HG03457 (cell line): ENCODE measurements around the gene ZNF831.

ENCODE experiments used
- ATAC-seq: cut with Tn5 transposase; IDR thresholded peaks from one replicate; pipeline ENCODE4 v1.9.1; 2021; ENCODE audit warnings: moderate number of reproducible peaks; ENCODE audit not compliant: unreplicated experiment

The ZNF831 gene

DNA sequence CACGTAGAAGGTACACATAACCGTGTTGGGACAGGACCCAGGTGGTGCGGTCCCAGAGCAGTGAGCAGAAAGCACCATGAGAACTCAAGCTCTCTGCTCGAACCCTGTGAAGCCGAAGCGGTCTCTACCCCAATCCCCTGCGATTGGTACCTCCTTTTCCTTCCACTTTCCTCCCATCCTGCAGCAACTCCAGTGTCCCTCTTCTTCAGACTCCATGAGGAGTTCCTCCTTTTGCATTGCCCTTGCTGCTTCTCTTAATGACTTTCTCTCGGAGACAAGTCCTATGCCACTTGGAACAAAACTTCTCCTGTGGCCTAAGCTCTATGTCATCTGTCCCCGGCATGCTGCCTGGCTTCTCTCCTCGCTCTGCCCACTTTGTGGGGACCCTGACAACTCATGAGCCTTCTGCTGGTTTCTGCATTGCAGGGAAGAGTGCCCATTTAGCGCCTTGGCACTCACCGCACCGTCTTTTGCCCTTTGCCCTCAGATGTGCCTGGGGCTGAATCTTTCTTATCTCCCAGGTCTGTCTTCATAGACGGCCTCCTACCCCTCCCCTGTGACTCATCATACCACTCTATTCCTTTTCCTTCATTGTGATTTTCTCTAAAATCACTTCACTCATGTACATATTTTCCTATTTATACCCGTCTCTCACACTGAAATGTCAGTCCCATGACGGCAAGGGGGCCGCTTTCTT is 9.2 kb upstream of the ZNF831 start:
- no peak for ATAC-seq

DNA sequence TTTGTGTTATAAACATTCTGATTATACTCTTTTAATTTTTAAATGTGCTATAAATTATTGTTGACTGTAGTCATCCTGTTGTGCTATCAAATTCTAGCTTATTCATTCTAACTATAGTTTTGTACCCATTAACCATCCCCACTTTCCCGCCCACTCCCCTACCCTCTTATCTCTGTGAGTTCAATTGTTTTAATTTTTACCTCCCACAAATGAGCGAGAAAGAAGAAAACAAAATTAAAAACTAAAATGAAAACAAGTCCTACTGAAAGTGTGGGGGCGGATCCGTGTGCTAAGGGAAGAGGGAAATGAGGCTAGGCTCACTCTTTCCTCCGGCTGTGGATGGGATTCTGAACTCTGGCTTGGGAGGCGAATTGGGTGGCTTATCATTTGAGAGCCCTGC is 6.6 kb upstream of the ZNF831 start:
- no peak for ATAC-seq

DNA sequence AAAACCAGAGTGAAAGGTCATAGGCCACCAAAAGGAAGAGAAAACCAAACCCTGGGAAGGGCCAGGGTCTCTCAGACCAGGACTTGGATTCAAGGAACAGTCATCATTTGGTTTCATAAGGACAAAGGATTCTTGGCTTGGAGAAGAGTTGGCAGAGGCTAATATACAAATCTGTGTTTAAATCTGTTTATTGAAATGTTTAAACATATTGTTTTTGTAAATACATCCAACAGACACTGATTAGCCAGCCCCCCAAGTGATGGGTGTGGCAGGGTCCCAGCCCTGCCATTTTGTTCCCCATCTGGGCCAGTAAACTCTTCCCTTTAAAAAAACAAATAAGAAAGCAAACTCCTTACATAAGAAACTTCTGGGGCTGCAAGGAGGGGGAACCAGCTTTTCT is 6.1 kb upstream of the ZNF831 start:
- ATAC-seq, result no peak

DNA sequence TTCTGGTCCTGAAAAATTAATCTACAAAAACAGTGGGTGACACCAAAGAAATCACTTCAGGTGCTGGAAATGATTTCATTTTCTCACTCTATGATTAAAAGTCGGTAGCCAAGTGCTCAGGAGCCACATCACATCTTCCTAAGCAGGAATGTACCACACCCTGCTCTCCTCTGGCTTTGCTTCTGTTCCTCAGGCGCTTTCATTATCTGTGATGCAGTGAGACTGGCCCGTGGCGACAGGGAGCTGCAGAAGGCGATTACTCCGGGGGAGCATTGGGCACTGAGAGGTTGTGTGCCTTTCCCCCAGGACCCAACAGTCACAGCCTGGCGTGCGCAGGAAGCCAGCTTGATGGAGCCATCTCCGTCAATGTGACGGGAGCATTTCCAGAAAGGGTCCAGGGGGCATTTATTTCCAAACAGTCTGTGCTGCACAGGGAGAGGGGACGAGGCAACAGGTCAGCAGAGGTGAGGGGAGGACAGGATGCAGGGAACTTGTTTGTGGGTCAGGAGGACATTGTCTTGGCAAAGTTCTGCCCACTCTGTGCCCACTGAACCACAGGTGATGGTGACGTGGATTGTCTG is 5.6 kb upstream of the ZNF831 start:
- no peak for ATAC-seq

DNA sequence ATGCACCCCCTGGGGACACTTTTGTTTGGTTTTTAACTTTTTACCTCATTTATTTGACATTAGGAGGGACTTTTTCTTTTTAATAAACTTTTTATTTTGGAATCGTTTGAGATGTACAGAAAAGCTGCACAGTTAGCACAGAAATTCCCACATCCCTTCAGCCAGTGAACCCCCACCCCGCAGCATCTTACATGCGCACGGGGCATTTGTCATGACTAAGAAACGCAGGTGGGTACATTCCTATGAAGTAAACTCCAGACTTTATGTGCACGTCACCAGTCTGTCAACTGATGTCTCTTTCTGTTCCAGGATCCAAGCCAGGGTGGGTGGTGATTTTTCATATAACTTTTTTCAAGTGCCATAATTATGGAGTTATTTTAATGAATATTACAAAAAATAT is 4.9 kb upstream of the ZNF831 start:
- ATAC-seq, result no peak

DNA sequence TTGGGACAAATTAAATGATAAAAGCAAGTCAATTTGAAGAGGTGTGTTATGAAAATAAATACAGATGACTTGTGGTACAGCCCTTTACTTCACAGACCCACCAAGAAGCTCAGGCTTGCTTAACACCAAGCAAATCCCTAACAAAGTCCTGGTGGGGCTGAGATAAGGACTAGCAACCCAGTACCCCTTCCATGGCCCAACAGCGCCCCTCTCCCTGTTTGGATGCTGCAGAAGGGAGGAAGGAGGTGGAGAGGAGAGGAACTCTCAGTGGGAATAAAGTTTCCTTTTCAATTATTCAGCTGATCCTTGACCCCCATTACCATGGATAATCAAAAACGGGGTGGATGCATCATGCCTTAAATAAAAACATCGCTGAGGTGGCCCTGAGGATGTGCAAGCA is 4.5 kb upstream of the ZNF831 start:
- no peak for ATAC-seq

DNA sequence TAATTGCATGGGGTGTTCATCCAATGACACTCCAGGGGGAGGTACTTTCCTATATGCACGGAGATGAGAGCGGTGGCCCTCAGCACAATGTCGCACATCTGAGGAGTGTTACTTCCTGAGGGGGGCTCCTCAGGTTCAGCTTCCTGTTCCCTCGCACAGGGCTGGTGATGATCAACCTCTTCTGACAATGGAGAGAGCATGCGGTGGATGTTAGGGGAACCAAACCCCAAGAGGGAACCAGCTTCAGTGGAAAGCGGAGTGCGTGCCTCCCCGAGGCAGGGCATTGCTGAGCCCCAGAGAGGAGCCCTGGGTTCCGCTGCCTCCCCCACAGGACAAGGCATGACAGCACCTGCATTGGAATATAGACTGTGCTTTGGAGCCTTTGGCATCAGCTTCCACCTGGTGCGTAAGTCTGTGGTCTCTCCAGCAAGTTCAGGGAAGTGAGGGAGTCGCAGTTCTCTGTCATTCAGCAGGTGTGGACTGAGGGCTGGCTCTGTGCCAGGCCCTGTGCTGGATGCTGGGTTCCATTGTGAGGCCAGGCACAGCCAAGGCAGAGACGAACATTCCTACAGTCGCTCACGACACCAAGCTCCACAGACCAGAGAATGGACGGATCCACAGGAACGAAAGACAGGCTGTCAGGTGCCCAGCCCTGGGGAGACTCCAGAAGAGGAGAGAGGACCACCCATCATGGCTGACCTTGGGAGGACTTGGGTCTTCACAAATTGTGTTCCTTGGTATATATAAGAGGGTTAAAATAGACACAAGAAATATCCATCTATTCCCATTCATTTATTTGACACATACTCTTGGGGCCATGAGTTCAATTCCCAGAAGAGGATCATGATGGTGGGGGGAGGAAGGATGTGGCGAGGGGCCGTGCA is 3.9 kb upstream of the ZNF831 start:
- no peak for ATAC-seq

DNA sequence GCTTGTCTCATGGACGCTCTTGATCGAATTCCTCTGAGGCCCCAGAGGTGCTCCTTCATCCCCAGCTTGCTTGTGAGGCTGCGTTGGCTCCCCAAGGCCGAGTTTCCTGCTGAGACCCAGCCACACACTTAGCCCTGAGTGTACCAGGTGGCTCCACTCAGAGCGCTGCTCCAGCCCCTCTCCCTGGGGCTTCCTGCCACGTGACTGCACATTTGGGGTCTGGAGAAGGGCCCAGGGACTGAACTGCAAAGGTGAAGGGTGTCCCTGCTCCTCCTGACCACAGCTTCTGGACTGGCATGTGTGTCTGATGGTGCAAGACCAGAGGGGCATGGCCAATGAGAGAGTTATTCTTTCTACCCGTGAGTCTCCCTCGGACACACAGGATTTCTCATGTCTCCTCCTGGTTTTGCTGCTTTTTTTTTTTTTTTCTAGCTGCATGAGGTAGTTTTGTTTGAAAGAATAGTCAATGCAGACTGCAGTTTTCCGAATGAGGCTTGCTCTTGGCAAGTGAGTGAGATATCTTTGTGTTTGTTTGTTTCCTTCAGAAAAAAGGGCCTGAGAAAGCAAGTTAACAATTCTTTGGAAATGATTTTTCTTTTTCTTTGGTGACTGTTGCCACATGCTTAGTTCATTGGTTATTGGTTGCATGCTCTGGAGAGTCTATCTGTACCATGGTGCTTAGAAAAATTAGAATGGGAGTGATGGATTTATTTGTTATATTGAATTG is 3.1 kb upstream of the ZNF831 start:
- ATAC-seq, result no peak

DNA sequence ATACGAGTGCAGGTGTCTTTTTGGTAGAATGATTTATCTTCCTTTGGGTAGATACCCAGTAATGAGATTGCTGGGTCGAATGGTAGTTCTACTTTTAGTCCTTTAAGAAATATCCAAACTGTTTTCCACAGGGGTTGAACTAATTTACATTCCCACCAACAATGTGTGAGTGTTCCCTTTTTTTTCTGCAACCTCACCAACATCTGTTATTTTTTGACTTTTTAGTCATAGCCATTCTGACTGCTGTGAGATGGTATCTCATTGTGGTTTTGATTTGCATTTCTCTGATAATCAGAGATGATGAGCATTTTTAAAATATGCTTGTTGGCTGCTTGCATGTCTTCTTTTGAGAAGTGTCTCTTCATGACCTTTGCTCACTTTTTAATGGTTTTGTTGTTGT is 1.9 kb upstream of the ZNF831 start:
- no peak for ATAC-seq

DNA sequence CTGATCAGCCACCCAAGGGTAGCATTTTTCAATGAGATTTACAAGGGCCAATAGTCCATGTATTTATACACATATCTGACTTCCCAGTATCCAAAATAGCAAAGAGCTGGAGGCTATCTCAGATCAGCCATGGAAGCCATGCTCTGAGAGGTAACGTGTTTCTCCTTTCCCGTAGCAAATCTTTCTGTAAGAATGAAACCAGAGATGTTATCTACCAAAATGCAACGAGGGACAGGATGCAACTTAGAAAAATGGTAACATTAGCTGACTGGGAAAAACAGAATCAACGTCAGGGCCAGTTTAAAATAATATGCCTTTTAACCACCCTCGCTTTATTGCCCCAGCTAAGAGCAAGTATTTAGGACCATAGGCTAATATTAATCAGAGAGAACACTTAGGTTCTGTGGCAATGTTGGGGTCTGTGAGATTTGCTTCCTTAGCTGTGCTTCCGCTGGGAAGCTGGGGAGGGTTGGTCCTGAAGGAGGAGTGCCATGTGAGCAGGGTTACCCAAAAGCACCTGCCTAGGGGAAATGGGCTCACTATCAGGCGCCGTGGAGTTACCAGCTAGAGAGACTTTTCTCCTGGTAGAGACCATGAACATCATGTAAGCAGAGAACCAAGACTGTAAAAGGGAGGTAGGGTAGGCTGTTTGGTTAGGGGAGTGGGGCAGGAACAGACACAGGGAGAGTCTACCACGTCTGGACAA is 1.2 kb downstream of the ZNF831 start:
- ATAC-seq, result no peak

DNA sequence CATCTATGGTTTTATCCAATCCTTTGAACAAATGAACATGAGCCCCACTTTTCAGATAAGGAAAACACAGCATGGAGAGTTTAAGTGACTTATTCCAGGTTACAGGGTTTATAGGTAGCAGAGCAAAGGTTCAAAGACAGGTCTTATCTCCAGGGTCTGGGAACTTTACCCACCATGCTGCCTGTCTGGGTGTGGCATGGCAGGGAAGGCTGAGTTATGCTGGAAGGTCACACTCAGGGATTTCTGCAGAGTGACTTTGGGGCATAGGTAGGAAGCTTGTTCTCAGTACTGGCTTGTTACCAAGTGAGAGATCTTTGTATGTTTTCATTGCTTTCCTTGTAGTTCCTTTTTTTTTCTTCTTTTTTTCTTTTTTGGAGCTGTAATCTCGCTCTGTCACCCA is 1.8 kb downstream of the ZNF831 start:
- ATAC-seq, result no peak

DNA sequence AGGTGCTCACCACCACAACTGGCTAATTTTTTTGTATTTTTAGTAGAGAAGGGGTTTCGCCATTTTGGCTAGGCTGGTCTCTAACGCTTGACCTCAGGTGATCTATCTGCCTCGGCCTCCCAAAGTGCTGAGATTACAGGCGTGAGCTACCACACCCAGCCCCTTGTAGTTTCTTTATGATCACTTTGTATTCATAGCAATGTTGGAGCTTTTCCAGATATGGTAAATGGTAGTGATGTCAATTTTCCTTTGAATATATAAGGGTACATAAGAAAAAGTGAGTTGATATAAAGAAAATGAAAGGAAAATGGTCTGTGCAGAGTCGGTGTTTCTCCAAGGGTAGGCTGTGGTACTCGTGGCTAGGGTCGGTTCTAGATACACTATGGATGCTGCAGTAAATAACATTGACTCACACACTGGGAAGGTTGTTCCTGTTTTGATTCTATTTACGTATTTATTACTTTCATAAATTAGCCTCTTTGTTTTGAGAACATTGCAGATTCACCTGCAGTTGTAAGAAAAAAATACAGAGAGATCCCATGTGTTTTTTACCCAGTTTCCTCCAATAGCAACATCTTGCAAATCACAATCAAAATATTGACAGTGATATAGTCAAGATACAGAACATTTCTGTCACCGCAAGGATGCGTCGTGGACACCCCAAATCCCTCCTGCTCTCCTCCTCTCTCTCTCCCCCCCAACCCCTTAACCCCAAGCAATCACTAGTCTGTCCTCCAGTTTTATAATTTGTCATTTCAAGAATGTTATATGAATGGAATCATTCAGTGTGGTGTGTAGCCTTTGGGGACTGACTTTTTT is 2.5 kb downstream of the ZNF831 start:
- no peak for ATAC-seq

DNA sequence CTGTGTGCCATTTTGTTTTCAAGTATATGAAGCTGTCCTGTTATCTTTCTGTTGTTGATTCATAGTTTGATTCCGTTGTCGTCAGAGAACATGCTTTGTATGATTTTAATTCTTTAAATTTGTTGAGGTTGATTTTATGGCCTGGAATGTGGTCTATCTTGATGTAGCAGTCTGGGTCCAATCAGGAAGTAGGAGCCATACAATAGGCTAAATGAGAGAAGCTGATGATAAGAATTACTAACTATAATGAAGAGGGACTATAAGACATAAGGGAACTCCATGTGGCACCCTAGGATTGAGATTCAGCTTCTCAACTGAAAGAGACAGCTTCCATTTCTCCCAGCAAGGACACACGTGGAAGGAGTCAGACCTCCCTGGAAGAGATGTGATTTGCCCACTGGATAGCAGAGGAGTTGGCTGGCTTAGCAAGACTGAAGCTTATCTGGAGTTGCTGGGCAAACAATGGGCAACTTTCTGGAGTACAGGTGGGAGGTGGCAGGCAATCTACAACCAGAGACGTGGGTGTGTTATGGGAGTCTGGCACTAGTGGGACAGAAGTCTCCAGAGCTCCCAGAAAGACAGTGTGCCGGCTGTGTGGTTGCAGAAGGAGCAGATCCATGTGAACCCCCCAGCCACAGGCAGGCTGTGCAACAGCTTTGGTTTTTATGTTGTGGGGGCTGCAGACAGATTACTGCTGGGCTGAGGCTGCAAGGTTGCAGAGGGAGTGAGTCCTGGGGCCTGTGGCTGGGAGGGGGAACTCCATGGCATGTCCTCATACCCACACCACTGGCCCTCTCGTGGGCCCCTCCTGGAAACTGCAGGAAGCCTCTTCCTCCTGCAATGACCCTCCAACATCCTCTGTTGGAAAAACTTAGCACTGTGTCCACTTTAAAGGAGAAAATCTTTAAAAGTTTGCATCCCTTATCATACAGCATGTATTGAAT is 7.1 kb downstream of the ZNF831 start:
- no peak for ATAC-seq

DNA sequence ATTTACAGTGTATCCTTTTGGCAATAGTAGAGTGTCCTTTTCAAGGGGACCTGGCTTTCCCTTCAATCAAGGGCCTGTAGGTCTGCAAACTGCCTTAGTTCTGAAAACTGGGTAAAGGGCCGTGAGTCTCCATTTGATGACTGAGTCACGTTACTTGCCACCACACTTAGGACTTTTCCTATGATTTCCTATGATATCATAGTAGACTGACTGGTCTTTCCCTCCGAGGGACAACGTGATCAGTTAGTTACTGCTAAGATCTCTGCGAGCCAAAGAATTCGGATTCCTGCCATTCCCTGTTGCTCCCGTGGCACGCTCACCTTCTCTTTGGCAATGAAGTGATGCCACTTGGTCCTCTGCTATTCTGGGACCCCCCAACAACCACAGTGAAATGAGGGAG is 8.4 kb downstream of the ZNF831 start:
- ATAC-seq, result no peak

DNA sequence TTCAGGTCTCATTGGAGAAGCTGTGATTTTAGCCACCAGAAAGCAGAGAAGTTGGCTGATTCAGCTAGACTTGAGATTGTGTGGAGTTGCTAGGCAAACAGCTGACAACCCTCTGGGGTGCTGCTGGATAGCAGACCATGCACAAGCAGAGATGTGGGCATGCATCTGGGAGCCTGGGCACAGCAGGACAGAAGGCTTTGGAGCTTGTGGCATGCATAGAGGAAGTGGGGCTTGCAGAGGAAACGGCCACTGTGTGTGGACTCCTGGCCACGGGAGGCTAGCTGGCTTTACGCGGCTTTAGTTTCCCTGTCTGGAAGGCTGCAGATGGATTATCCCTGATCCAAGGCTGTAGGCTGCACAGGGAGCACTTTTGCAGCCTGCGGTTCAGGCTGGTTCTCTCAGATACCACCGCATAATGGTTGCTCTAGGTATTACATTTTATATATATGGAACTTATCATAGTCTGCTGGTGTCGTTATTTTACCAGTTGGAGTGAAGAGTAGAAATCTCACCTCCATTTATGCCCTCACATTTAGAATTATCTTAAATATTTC is 10.4 kb downstream of the ZNF831 start:
- no peak for ATAC-seq

DNA sequence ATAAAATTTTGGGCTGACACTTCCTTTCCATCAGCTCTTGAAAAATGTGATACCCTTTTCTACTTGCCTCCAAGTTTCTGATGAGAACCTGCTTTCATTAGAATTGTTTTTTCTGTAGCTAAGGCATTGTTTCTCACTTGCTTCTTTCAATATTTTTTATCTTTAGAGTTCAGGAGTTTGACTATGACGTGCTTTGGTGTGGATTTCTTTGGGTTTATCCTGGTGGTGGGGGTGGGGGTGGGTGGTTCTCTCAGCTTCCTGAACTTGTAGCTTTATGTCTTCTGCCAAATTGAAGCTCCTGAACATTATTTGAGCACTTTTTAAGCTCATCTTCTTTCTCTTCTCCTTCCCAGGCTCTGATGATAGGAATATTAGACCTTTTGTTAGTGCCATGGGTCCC is 11.4 kb downstream of the ZNF831 start:
- ATAC-seq, result no peak

DNA sequence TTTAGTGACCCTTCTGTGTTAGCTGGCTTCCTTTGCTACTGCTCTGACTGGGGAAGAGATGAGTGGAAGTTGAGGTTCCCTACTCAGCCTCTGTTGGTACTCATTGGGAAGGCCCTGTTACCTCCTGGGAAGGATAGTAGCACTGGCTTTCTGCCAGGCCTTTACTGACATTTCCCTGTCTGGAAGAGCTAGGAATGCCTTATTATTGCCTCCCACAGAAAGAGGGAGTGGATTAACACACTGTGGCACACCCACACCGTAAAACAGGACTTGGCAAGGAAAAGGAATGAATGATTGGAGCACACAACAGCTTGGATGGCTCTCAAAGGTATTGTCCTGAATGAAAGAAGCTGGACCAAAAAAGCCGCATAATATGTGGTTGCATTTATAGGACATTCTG is 12.2 kb downstream of the ZNF831 start:
- ATAC-seq, result no peak

DNA sequence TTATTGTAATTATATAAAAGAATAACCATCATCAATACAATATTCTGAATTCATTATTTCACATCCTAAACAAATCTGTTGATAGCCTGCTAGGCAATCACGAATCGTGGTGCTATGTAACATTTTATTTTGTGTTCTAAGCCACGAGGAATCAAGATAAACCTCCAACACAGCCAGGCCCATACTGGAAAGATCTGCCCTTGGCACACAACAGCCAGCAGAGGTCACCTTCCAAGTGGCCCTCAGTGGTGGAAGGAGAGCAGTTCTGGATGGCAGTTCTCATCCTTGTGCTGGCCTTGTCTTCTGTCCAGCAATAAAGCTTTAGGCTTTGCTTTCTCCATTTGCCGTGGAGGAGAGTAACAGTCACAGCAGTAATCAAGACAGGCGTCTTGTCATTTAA is 13.2 kb downstream of the ZNF831 start:
- no peak for ATAC-seq
